Thoracic aorta (tissue), 2 donors: ENCODE results near the gene CD1D. TPM values are rescaled to one million over a fixed set of nuclear protein-coding genes. Genes with fewer than 3 reads are reported as not detected.

Experiments
- ATAC-seq: fragments of 150-250 bp; one replicate; pipeline ENCODE4 v1.8.0; 2017; ENCODE audit warnings: low read depth; ENCODE audit not compliant: insufficient number of reproducible peaks, low FRiP score
- DNase-seq: peaks from one replicate; pipeline ENCODE4 v3.0.0-alpha.2; 2020; ENCODE audit warnings: low spot score
- H3K27ac ChIP-seq, 2 donors: fragments of 200-600 bp; sonication (generic); 1 replicate in 1 of 2; 2 replicates in 1 of 2; pipeline ENCODE4 v1.5.1; 2016; ENCODE audit warnings: mild to moderate bottlenecking in 2 of 2, moderate library complexity in 2 of 2
- H3K27me3 ChIP-seq: fragments of 200-600 bp; sonication (generic); replicated peaks from 2 replicates; pipeline ENCODE4 v1.6.0; 2016; ENCODE audit warnings: mild to moderate bottlenecking; ENCODE audit not compliant: insufficient read depth
- H3K36me3 ChIP-seq: fragments of 200-600 bp; sonication (generic); one replicate; pipeline ENCODE4 v1.5.1; 2016
- H3K4me1 ChIP-seq, 2 donors: fragments of 200-600 bp; sonication (generic); 1 replicate in 1 of 2; 2 replicates in 1 of 2; pipeline versions ENCODE4 v1.5.1 to v1.6.0; 2016; ENCODE audit warnings: low read depth in 2 of 2, mild to moderate bottlenecking in 1 of 2; ENCODE audit not compliant: control insufficient read depth in 1 of 2
- H3K4me3 ChIP-seq: fragments of 200-600 bp; sonication (generic); 2 replicates; pipeline ENCODE4 v1.5.1; 2016; ENCODE audit warnings: mild to moderate bottlenecking
- H3K9me3 ChIP-seq: fragments of 200-600 bp; sonication (generic); 2 replicates; pipeline ENCODE4 v1.5.1; 2016
- total RNA-seq, 2 donors: library from RNA; depleted of rRNA; stranded (reverse); fragments of >200 nt; gene quantifications; one replicate each; pipeline versions ENCODE4 v1.1.0 to v1.2.3, GENCODE V29; 2016
- TF ChIP-seq, protein P1 (sequence below): fragments of 200-600 bp; sonication (generic); IDR thresholded peaks from one replicate; pipeline ENCODE4 v1.5.1; 2019; ENCODE audit warnings: antibody characterized with exemption

The CD1D gene
- total RNA-seq, 2 donors from 2014 or later = 1.9 to 2.4 TPM

DNA sequence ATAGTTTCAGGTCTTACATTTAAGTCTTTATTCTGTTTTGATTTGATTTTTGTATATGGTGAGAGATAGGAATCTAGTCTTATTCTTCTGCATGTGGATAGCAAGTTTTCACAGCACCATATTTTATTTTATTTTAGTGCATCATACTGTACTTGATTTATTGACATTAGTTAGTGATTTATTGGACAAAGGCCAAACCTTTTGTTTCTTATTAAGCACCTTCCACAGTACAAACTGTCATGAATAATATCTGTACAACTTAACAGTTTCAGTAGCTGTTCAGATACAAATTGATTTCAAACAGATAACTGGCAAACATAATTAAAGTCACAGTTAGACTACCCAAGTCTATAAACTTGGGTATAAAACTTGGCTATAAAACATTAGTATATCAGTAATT lies 15.8 kb downstream of the CD1D start:
- H3K9me3 ChIP-seq = no peaks in the 10 kb centered on the region

DNA sequence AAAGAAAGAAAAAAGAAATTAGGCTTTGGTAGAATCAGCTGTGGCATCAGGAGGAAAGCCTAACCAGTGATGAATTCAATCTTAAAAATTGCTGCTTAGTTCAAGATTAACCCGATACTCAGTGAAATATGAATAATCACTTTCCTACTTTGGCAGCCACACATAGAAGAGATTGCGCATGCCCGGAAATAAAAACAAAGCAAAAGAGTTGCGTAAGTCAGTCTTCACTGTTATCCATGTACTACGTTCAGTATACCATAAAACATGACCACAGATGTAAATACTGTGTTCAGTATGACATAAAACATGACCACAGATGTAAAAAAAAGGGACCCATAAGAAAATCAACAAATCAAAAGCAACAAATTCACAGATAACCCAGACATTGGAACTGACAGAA lies 19.2 kb downstream of the CD1D start:
- Histone ChIP-seq H3K27ac (no peak overlapping the region), H3K27me3 (no peaks in the 10 kb centered on the region), H3K4me1 (peaks cover 0 to 7% of the 10 kb centered on the region in 2 donors), H3K36me3 (no peaks in the 10 kb centered on the region), H3K4me3 (no peak overlapping the region), H3K9me3 (no peaks in the 10 kb centered on the region)
- TF ChIP-seq, protein P1, sequence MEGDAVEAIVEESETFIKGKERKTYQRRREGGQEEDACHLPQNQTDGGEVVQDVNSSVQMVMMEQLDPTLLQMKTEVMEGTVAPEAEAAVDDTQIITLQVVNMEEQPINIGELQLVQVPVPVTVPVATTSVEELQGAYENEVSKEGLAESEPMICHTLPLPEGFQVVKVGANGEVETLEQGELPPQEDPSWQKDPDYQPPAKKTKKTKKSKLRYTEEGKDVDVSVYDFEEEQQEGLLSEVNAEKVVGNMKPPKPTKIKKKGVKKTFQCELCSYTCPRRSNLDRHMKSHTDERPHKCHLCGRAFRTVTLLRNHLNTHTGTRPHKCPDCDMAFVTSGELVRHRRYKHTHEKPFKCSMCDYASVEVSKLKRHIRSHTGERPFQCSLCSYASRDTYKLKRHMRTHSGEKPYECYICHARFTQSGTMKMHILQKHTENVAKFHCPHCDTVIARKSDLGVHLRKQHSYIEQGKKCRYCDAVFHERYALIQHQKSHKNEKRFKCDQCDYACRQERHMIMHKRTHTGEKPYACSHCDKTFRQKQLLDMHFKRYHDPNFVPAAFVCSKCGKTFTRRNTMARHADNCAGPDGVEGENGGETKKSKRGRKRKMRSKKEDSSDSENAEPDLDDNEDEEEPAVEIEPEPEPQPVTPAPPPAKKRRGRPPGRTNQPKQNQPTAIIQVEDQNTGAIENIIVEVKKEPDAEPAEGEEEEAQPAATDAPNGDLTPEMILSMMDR = no peak
- ATAC-seq (no peak), DNase-seq (no peak)

More for the DNA sequence above, 15.8 kb downstream of the CD1D start:
- Histone ChIP-seq H3K27ac (no peak overlapping the region), H3K4me3 (no peak overlapping the region), H3K36me3 (no peaks in the 10 kb centered on the region), H3K27me3 (no peaks in the 10 kb centered on the region), H3K4me1 (no peaks in the 10 kb centered on the region)
- TF ChIP-seq, protein P1 = no peak
- DNase-seq (no peak), ATAC-seq (no peak)

DNA sequence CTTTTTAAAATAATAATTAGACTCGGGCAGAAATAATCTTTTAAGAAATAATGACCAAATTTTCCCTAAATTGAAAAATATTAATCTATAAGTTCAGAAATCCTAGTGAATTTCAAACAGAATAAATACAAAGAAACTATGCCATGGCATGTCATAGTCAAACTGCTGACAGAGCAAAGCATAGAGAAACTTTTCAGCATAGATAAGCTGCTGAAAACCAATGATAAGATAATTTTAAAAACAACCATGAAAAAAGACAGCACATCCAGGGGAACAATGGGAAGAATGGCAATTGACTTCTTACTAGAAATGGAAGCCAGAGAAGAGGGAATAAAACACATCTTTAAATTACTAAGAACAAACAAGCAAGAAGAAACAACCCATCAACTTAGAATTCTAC lies 19.8 kb downstream of the CD1D start:
- Histone ChIP-seq H3K27ac (no peak overlapping the region), H3K36me3 (no peaks in the 10 kb centered on the region), H3K9me3 (no peaks in the 10 kb centered on the region), H3K27me3 (no peaks in the 10 kb centered on the region), H3K4me3 (no peak overlapping the region), H3K4me1 (peaks cover 0 to 7% of the 10 kb centered on the region in 2 donors)
- ATAC-seq (no peak), DNase-seq (no peak)
- TF ChIP-seq, protein P1 = no peak

DNA sequence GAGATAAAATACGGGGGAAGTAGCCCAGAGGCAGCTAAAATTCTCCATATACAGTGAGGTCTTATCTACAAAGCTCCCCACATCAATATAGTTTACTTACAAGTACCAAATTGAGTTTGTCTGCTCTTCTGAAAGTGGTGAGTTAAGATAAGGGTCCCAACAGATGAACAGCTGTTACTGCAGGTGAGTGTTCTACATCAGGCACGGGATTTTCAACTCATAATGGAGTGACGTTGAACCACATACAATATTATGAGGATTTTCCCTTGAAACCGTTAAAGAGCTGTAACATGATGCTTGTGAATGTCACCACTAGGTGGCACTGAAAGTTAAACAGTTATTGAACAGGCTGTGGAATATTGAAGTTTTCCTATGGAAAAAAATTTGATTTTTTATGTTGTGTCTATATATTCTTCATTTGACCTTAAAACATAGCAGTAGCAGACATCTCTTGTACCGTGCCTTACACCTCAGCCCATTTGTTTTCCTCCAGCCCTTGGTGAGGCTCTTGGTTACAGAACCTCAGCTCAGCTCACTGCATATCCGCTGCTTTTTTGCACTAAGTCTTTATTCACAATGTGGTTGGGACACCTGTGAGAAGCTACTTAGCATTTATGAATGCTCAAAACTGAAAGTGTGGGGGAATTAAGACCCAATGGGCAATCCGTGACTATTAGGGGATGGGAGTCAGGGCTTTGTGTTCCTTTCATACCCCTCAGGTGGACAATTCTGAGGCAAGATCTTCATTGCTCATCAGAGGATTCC lies 23.2 kb downstream of the CD1D start:
- TF ChIP-seq, protein P1 = peak; percentile 83

DNA sequence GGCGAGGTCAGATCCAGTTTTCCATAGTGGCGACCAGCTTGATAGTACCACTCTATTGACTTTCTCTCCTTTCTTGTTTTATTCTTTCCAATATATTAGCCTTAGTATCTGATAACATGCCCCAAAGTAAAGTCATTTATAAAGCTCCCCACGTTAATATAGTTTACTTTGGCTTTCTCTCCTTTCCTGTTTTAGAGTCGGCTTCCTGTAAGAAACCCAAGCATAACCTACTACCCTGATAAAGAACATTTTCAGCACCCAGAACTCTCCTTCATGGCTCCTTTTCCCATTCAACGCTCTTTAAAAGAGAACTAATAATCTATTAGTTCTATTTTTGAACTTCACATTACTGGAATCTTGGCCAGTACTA lies 23.7 kb downstream of the CD1D start:
- ATAC-seq (no peak), DNase-seq (no peak)
- H3K36me3 ChIP-seq = no peaks in the 10 kb centered on the region
- no peaks in the 10 kb centered on the region for H3K9me3 ChIP-seq
- H3K27me3 ChIP-seq = no peaks in the 10 kb centered on the region
- H3K4me3 ChIP-seq = no peak overlapping the region
- TF ChIP-seq, protein P1 = no peak
- no peak overlapping the region for H3K27ac ChIP-seq
- H3K4me1 ChIP-seq = peaks cover 0 to 7% of the 10 kb centered on the region in 2 donors

More for the DNA sequence above, 23.2 kb downstream of the CD1D start:
- ATAC-seq (no peak), DNase-seq (no peak)
- Histone ChIP-seq H3K9me3 (no peaks in the 10 kb centered on the region), H3K27ac (no peak overlapping the region), H3K27me3 (no peaks in the 10 kb centered on the region), H3K4me3 (no peak overlapping the region), H3K4me1 (peaks cover 0 to 7% of the 10 kb centered on the region in 2 donors), H3K36me3 (no peaks in the 10 kb centered on the region)
